T1000 (cell line): Measurements from ENCODE around the gene DAB2IP.

Experiments used
- DNase-seq: peaks from one replicate; lab custom pipeline; 2025; ENCODE audit warnings: mixed read lengths; lab: John Stamatoyannopoulos, UW

Gene DAB2IP

GRCh38 chr9:121703014-121703734, 51.7 kb downstream of the DAB2IP start:
- DNase-seq, result no peak

GRCh38 chr9:121704281-121704680, 52.8 kb downstream of the DAB2IP start:
- DNase-seq, result no peak

GRCh38 chr9:121706149-121706750, 54.8 kb downstream of the DAB2IP start:
- DNase-seq, result no peak

GRCh38 chr9:121707477-121708424, 56.3 kb downstream of the DAB2IP start:
- DNase-seq, result no peak

- DNase-seq, result no peak
These were observed 57.5 kb downstream of the DAB2IP start for GRCh38 chr9:121708768-121709488.

GRCh38 chr9:121709798-121710197, 58.4 kb downstream of the DAB2IP start:
- no peak for DNase-seq

GRCh38 chr9:121711281-121711680, 59.8 kb downstream of the DAB2IP start:
- DNase-seq, result no peak

GRCh38 chr9:121711797-121712196, 60.4 kb downstream of the DAB2IP start:
- DNase-seq, result no peak

- DNase-seq, result no peak
These were observed 62.1 kb downstream of the DAB2IP start for GRCh38 chr9:121713400-121714070.

- no peak for DNase-seq
These were observed 62.8 kb downstream of the DAB2IP start for GRCh38 chr9:121714075-121714705.

GRCh38 chr9:121714873-121715272, 63.4 kb downstream of the DAB2IP start:
- DNase-seq, result no peak

- DNase-seq, result no peak
These were observed 65.9 kb downstream of the DAB2IP start for GRCh38 chr9:121717141-121717991.

GRCh38 chr9:121718084-121718483, 66.7 kb downstream of the DAB2IP start:
- DNase-seq, result no peak

GRCh38 chr9:121718501-121718900, 67.1 kb downstream of the DAB2IP start:
- no peak for DNase-seq

- no peak for DNase-seq
These were observed 69.0 kb downstream of the DAB2IP start for GRCh38 chr9:121720311-121721057.

- DNase-seq, result no peak
These were observed 69.6 kb downstream of the DAB2IP start for GRCh38 chr9:121721058-121721350.

- no peak for DNase-seq
These were observed 70.3 kb downstream of the DAB2IP start for GRCh38 chr9:121721770-121722169.

GRCh38 chr9:121725008-121725775, 73.8 kb downstream of the DAB2IP start:
- DNase-seq, result no peak
